A549 (cell line): Measurements from ENCODE around the gene DENND10. TPM values are rescaled to one million over a fixed set of nuclear protein-coding genes. Genes with fewer than 3 reads are reported as not detected.

Experiments used
- ATAC-seq, 2 experiments: fragments of 200-7000 bp in 1 of 2; fragments of >200 bp in 1 of 2; cut with Nextera tagmentation in 1 of 2; cut with Tn5 transposase in 1 of 2; 3 replicates each; pipeline versions ENCODE4 v1.8.0 to v1.9.1; 2018 to 2020; ENCODE audit warnings: mild to moderate bottlenecking in 1 of 2, moderate library complexity in 1 of 2
- CTCF ChIA-PET: fragments of 300-600 bp; sonication (Branson Sonifier 250); formaldehyde crosslinking; extraction: SDS; loops from one replicate; lab custom pipeline; 2021; ENCODE audit warnings: antibody characterized with exemption, inconsistent platforms; lab: Yijun Ruan, JAX
- POLR2A ChIA-PET: fragments of 350-600 bp; formaldehyde crosslinking; extraction: SDS; loops from one replicate; lab custom pipeline; 2021; ENCODE audit warnings: antibody characterized with exemption, inconsistent platforms; lab: Yijun Ruan, JAX
- DNase-seq, 2 experiments: peaks; one replicate each; pipeline versions ENCODE4 v3.0.0 to v3.0.0-alpha.2; 2011 to 2016; ENCODE audit warnings: low read depth in 1 of 2, low spot score in 1 of 2
- FAIRE-seq: peaks from 2 replicates; lab custom pipeline; 2011; peaks lifted over from hg19 to GRCh38; lab: Jason Lieb, UNC
- H3K27ac ChIP-seq, 2 experiments: fragments of >200 bp; sonication (Bioruptor Twin); formaldehyde crosslinking; 3 replicates each; pipeline ENCODE4 v1.5.1; 2016 to 2017
- H3K4me1 ChIP-seq: fragments of >200 bp; sonication (Bioruptor Twin); formaldehyde crosslinking; 3 replicates; pipeline ENCODE4 v1.6.1; 2016
- H3K4me2 ChIP-seq: fragments of >200 bp; sonication (Bioruptor Twin); formaldehyde crosslinking; 3 replicates; pipeline ENCODE4 v1.6.1; 2016
- H3K4me3 ChIP-seq: fragments of >200 bp; sonication (Bioruptor Twin); formaldehyde crosslinking; 3 replicates; pipeline ENCODE4 v1.5.1; 2016
- H3K9me3 ChIP-seq: fragments of >200 bp; sonication (Bioruptor Twin); formaldehyde crosslinking; 3 replicates; pipeline ENCODE4 v1.6.1; 2016
- ATOH8 ChIP-seq: fragments of 250-450 bp; sonication (Bioruptor Pico); IDR thresholded peaks from 2 replicates; pipeline ENCODE4 v1.5.0; 2020; ENCODE audit warnings: low read depth, mild to moderate bottlenecking, moderate library complexity
- BCL3 ChIP-seq: fragments of >200 bp; sonication (Bioruptor Twin); formaldehyde crosslinking; IDR thresholded peaks from 3 replicates; pipeline ENCODE4 v1.6.1; 2016
- BHLHE40 ChIP-seq: IDR thresholded peaks from 2 replicates; pipeline ENCODE4 v1.6.1; 2012; ENCODE audit warnings: low read depth, low read length, inconsistent platforms
- CHD2 ChIP-seq: fragments of 150-350 bp; IDR thresholded peaks from 2 replicates; pipeline ENCODE4 v1.6.1; 2014; ENCODE audit warnings: low read length; ENCODE audit not compliant: partially characterized antibody
- E2F6 ChIP-seq: IDR thresholded peaks from 2 replicates; pipeline ENCODE4 v1.6.1; 2012; ENCODE audit warnings: low read depth, borderline replicate concordance
- ELK1 ChIP-seq: fragments of 150-350 bp; IDR thresholded peaks from 2 replicates; pipeline ENCODE4 v1.6.1; 2014; ENCODE audit warnings: low read depth, mild to moderate bottlenecking, low read length
- EP300 ChIP-seq, 2 experiments: fragments of >200 bp; sonication (Bioruptor Twin); formaldehyde crosslinking; IDR thresholded peaks; 2 replicates in 1 of 2; 3 replicates in 1 of 2; pipeline ENCODE4 v1.6.1; 2016 to 2017
- FOSB ChIP-seq: fragments of 250-450 bp; sonication (Bioruptor Pico); IDR thresholded peaks from 2 replicates; pipeline ENCODE4 v1.5.0; 2020; ENCODE audit warnings: mild to moderate bottlenecking, moderate library complexity
- FOSL2 ChIP-seq, 2 experiments: fragments of 450-650 bp in 1 of 2; fragments of >200 bp in 1 of 2; sonication (Bioruptor Twin) in 1 of 2; formaldehyde crosslinking; IDR thresholded peaks; 2 replicates each; pipeline versions ENCODE4 v1.5.0 to v1.6.1; 2016 to 2020; ENCODE audit warnings: mild to moderate bottlenecking in 1 of 2, moderate library complexity in 1 of 2
- GATA3 ChIP-seq: IDR thresholded peaks from 2 replicates; pipeline ENCODE4 v1.6.1; 2012; ENCODE audit warnings: borderline replicate concordance
- HEYL ChIP-seq: fragments of 250-450 bp; sonication (Bioruptor Pico); IDR thresholded peaks from 2 replicates; pipeline ENCODE4 v1.8.0; 2021; ENCODE audit warnings: mild to moderate bottlenecking, moderate library complexity
- HMGXB4 ChIP-seq: fragments of 250-450 bp; sonication (Bioruptor Pico); IDR thresholded peaks from 2 replicates; pipeline ENCODE4 v1.5.0; 2021; ENCODE audit warnings: mild to moderate bottlenecking, moderate library complexity, borderline replicate concordance
- HOXB13 ChIP-seq: fragments of 250-450 bp; sonication (Bioruptor Pico); IDR thresholded peaks from 2 replicates; pipeline ENCODE4 v1.5.0; 2020; ENCODE audit warnings: low read depth, mild to moderate bottlenecking, moderate library complexity
- JUN ChIP-seq, 2 experiments: fragments of >200 bp; sonication (Bioruptor Twin); formaldehyde crosslinking; IDR thresholded peaks; 2 replicates in 1 of 2; 3 replicates in 1 of 2; pipeline ENCODE4 v1.6.1; 2016 to 2017
- MAFK ChIP-seq: fragments of 450-650 bp; IDR thresholded peaks from 2 replicates; pipeline ENCODE4 v1.6.1; 2014; ENCODE audit not compliant: partially characterized antibody
- MAX ChIP-seq: IDR thresholded peaks from 2 replicates; pipeline ENCODE4 v1.6.1; 2012
- MAZ ChIP-seq: fragments of 150-350 bp; IDR thresholded peaks from 2 replicates; pipeline ENCODE4 v1.6.1; 2014; ENCODE audit warnings: antibody characterized with exemption, low read depth, low read length, borderline replicate concordance
- NFE2L2 ChIP-seq: fragments of 150-350 bp; conservative IDR thresholded peaks from 2 replicates; pipeline ENCODE4 v1.6.1; 2014; ENCODE audit warnings: low read length
- NR3C1 ChIP-seq: fragments of >200 bp; sonication (Bioruptor Twin); formaldehyde crosslinking; IDR thresholded peaks from 3 replicates; pipeline ENCODE4 v1.6.1; 2017
- PBX3 ChIP-seq: IDR thresholded peaks from 2 replicates; pipeline ENCODE4 v1.6.1; 2012
- RAD21 ChIP-seq, 2 experiments: fragments of >200 bp in 1 of 2; sonication (Bioruptor Twin) in 1 of 2; formaldehyde crosslinking in 1 of 2; IDR thresholded peaks in 1 of 2; conservative IDR thresholded peaks in 1 of 2; 2 replicates in 1 of 2; 3 replicates in 1 of 2; pipeline ENCODE4 v1.6.1; 2012 to 2018; ENCODE audit warnings: inconsistent platforms in 1 of 2
- REST ChIP-seq: fragments of 200-600 bp; sonication (generic); IDR thresholded peaks from 2 replicates; pipeline ENCODE4 v1.6.1; 2016; ENCODE audit warnings: antibody characterized with exemption, mild to moderate bottlenecking, moderate library complexity
- SMC3 ChIP-seq: fragments of >200 bp; sonication (Bioruptor Twin); formaldehyde crosslinking; IDR thresholded peaks from 3 replicates; pipeline ENCODE4 v1.6.1; 2018; ENCODE audit warnings: inconsistent platforms
- TFCP2L1 ChIP-seq: fragments of 250-450 bp; sonication (Bioruptor Pico); IDR thresholded peaks from 2 replicates; pipeline ENCODE4 v1.5.0; 2021; ENCODE audit warnings: mild to moderate bottlenecking
- TP53 ChIP-seq: fragments of 250-450 bp; sonication (Bioruptor Pico); IDR thresholded peaks from 2 replicates; pipeline ENCODE4 v1.5.0; 2021; ENCODE audit warnings: mild to moderate bottlenecking, moderate library complexity
- ZC3H11A ChIP-seq: fragments of 450-650 bp; IDR thresholded peaks from 2 replicates; pipeline ENCODE4 v1.6.1; 2014; ENCODE audit warnings: antibody characterized with exemption, mild to moderate bottlenecking
- ZFP36 ChIP-seq: fragments of 450-650 bp; IDR thresholded peaks from 2 replicates; pipeline ENCODE4 v1.6.1; 2014; ENCODE audit warnings: borderline replicate concordance; ENCODE audit not compliant: partially characterized antibody
- WGBS: methylation state at CpG from one replicate; pipeline ENCODE4 v1.1.6; 2017; ENCODE audit errors: missing lambda C conversion rate; 5-methylcytosine and 5-hydroxymethylcytosine counted together
- polyA plus RNA-seq, 4 experiments: library from polyadenylated mRNA; depleted of rRNA in 3 of 4; stranded (reverse); fragments of >200 nt; fragmentation: RNase III in 1 of 4; extraction: RNeasy Plus Mini Kit Qiagen cat#74134 plus additional on column Dnase treatment in 1 of 4; gene quantifications; 2 replicates in 3 of 4; 3 replicates in 1 of 4; pipeline ENCODE4 v1.2.3, GENCODE V29; 2011 to 2017

Gene DENND10
- polyA plus RNA-seq, 2 of the 4 experiments (the other 2 are of a cell fraction): 49.7 to 94.3 TPM

GRCh38 chr10:119113751-119114732 lies 10.1 kb downstream of the DENND10 start:
- H3K4me1 ChIP-seq: peaks cover 34% of the 10 kb centered on the region
- POLR2A ChIA-PET: interaction anchor here (0.8 to 2.8 kb wide), 3 partner anchors 10 to 76 kb away, joined by 3 to 32 read pairs (median 3); partner anchors contain the start of gene DENND10
- H3K9me3 ChIP-seq: no peaks in the 10 kb centered on the region
- CTCF ChIA-PET: interaction anchor here (0.8 to 1.6 kb wide), 5 partner anchors 9 to 85 kb away, joined by 3 to 7 read pairs (median 3); no protein-coding TSS in a partner anchor
- 70% methylated on average over 11 of the region's 11 CpGs for WGBS
- H3K4me3 ChIP-seq: 0 out of 3 replicates have a peak overlapping the region, but pooled peaks have one; percentile 5
- H3K27ac ChIP-seq: peak overlapping the region; percentile 67 to 81
- FAIRE-seq (no peak), DNase-seq (peak; percentile 53 to 75), ATAC-seq (peak; percentile 97 to 99)
- H3K4me2 ChIP-seq: peak overlapping the region; percentile 53
- peak; percentile 58; a peak in 2 of 5 replicates for TF ChIP-seq JUN (IDR thresholded peaks at IDR 0.05)
- no peak for TF ChIP-seq REST
- no peak for TF ChIP-seq FOSB (CRISPR knock-in tag)
- TF ChIP-seq ZC3H11A: no peak
- 0 out of 3 replicates have a peak, but pooled peaks have one; percentile 17 for TF ChIP-seq BCL3
- no peak for TF ChIP-seq NFE2L2
- TF ChIP-seq PBX3: no peak
- peak; percentile 21; the same call in 1 of the 2 replicates for TF ChIP-seq GATA3
- TF ChIP-seq CHD2: no peak
- TF ChIP-seq HEYL (CRISPR knock-in tag): no peak
- TF ChIP-seq MAFK: no peak
- TF ChIP-seq TP53: no peak
- TF ChIP-seq TFCP2L1 (CRISPR knock-in tag): no peak
- TF ChIP-seq FOSL2 (IDR thresholded peaks at IDR 0.05): no peak
- peak; percentile 88 for TF ChIP-seq FOSL2 (CRISPR knock-in tag; IDR thresholded peaks at IDR 0.05)
- TF ChIP-seq EP300 (IDR thresholded peaks at IDR 0.05): peak in 1 of 2 experiments; percentile 35; a peak in 2 of 5 replicates
- TF ChIP-seq MAX: no peak
- no peak for TF ChIP-seq NR3C1
- TF ChIP-seq ELK1: no peak
- TF ChIP-seq BHLHE40: no peak
- TF ChIP-seq MAZ: no peak
- TF ChIP-seq E2F6: no peak
- TF ChIP-seq RAD21 (conservative IDR thresholded peaks at IDR 0.05 in 1 of 2, IDR thresholded peaks at IDR 0.05 in 1 of 2): no peak
- TF ChIP-seq HOXB13 (CRISPR knock-in tag): no peak
- TF ChIP-seq ZFP36: no peak
- TF ChIP-seq HMGXB4 (CRISPR knock-in tag): no peak
- no peak for TF ChIP-seq ATOH8
- no peak for TF ChIP-seq SMC3
